SU-DHL-6 (cell line): ENCODE measurements around the gene CD99L2.

Experiments used
- H2AFZ ChIP-seq: fragments of 200-600 bp; sonication (generic); 2 replicates; pipeline ENCODE4 v1.6.1; 2014; ENCODE audit warnings: low read depth, mild to moderate bottlenecking, moderate library complexity, mixed read lengths, antibody characterized with exemption, low read length; ENCODE audit not compliant: severe bottlenecking
- H3F3A ChIP-seq: fragments of 200-600 bp; shearing (Covaris generic); 2 replicates; pipeline ENCODE4 v1.6.0; 2016; ENCODE audit warnings: antibody characterized with exemption, mild to moderate bottlenecking; ENCODE audit not compliant: insufficient read depth
- H3K27ac ChIP-seq: fragments of 200-600 bp; sonication (generic); 2 replicates; pipeline ENCODE4 v1.5.1; 2016; ENCODE audit warnings: low read depth, mild to moderate bottlenecking, low read length, moderate library complexity, mixed read lengths
- H3K27me3 ChIP-seq: fragments of 200-600 bp; sonication (generic), shearing (Covaris generic); 2 replicates; pipeline ENCODE4 v1.6.0; 2014; ENCODE audit warnings: mild to moderate bottlenecking, low read length
- H3K36me3 ChIP-seq: fragments of 200-600 bp; sonication (generic); 2 replicates; pipeline ENCODE4 v1.6.1; 2014; ENCODE audit warnings: mild to moderate bottlenecking, low read length, mixed read lengths
- H3K4me2 ChIP-seq: fragments of 300-600, 200-600 bp; shearing (Covaris generic), sonication (generic); 2 replicates; pipeline ENCODE4 v1.6.0; 2014; ENCODE audit warnings: low read length, low read depth, mild to moderate bottlenecking; ENCODE audit not compliant: poor library complexity, severe bottlenecking
- H3K4me3 ChIP-seq: fragments of 200-600 bp; sonication (generic); 2 replicates; pipeline ENCODE4 v1.5.1; 2014; ENCODE audit warnings: antibody characterized with exemption, low read length, mild to moderate bottlenecking, mixed read lengths; ENCODE audit not compliant: insufficient read depth, poor library complexity, severe bottlenecking
- H3K79me2 ChIP-seq: fragments of 200-600 bp; sonication (generic); 2 replicates; pipeline ENCODE4 v1.6.1; 2014; ENCODE audit warnings: mild to moderate bottlenecking, low read length, moderate library complexity; ENCODE audit not compliant: insufficient read depth
- H3K9ac ChIP-seq: fragments of 200-600 bp; sonication (generic); 2 replicates; pipeline ENCODE4 v1.7.0; 2014; ENCODE audit warnings: mild to moderate bottlenecking, low read length
- H3K9me2 ChIP-seq: fragments of 200-600 bp; sonication (generic); replicated peaks from 2 replicates; pipeline ENCODE4 v1.6.1; 2014; ENCODE audit warnings: low read length; ENCODE audit not compliant: insufficient read depth
- H3K9me3 ChIP-seq: fragments of 200-600 bp; sonication (generic); 2 replicates; pipeline ENCODE4 v1.6.1; 2014; ENCODE audit warnings: low read length, mixed read lengths; ENCODE audit not compliant: insufficient read depth
- H4K20me1 ChIP-seq: fragments of 200-600 bp; sonication (generic); 2 replicates; pipeline ENCODE4 v1.6.1; 2014; ENCODE audit warnings: low read depth, mild to moderate bottlenecking, antibody characterized with exemption, low read length, moderate library complexity, mixed read lengths
- CTCF ChIP-seq: fragments of 200-600 bp; sonication (generic); IDR thresholded peaks from one replicate; pipeline ENCODE4 v1.5.1; 2017; ENCODE audit warnings: antibody characterized with exemption, mild to moderate bottlenecking, low read length, moderate library complexity; ENCODE audit not compliant: insufficient read depth, poor library complexity, severe bottlenecking
- EZH2phosphoT487 ChIP-seq: fragments of 200-600 bp; sonication (generic), shearing (Covaris generic); conservative IDR thresholded peaks from 2 replicates; pipeline ENCODE4 v1.6.1; 2018; ENCODE audit warnings: mild to moderate bottlenecking, antibody characterized with exemption, low read length, moderate library complexity, mixed read lengths

Gene CD99L2

GRCh38 chrX:150874448-150874847 is 24.0 kb downstream of the CD99L2 start:
- no peaks in the 10 kb centered on the region for H3K36me3 ChIP-seq
- no peak overlapping the region for H3K9ac ChIP-seq
- no peak overlapping the region for H3K27ac ChIP-seq
- H3F3A ChIP-seq: no peaks in the 10 kb centered on the region
- no peaks in the 10 kb centered on the region for H3K9me3 ChIP-seq
- H3K27me3 ChIP-seq: no peaks in the 10 kb centered on the region
- no peak overlapping the region for H2AFZ ChIP-seq
- no peaks in the 10 kb centered on the region for H3K79me2 ChIP-seq
- H4K20me1 ChIP-seq: no peaks in the 10 kb centered on the region
- H3K4me2 ChIP-seq: no peak overlapping the region
- no peak overlapping the region for H3K4me3 ChIP-seq
- H3K9me2 ChIP-seq: no peaks in the 10 kb centered on the region
- TF ChIP-seq EZH2phosphoT487 (no peak), CTCF (no peak)

- Histone ChIP-seq H3K27me3 (no peaks in the 10 kb centered on the region), H3K9me2 (no peaks in the 10 kb centered on the region), H3K9me3 (no peaks in the 10 kb centered on the region), H4K20me1 (no peaks in the 10 kb centered on the region), H3K79me2 (no peaks in the 10 kb centered on the region), H3K9ac (no peak overlapping the region), H3K4me2 (no peak overlapping the region), H3K4me3 (no peak overlapping the region), H2AFZ (no peak overlapping the region), H3K36me3 (no peaks in the 10 kb centered on the region), H3F3A (no peaks in the 10 kb centered on the region), H3K27ac (no peak overlapping the region)
- TF ChIP-seq EZH2phosphoT487: no peak
Observed at GRCh38 chrX:150873616-150874015, 24.9 kb downstream of the CD99L2 start.

GRCh38 chrX:150872773-150873336 is 25.6 kb downstream of the CD99L2 start:
- Histone ChIP-seq H2AFZ (no peak overlapping the region), H3K4me3 (no peak overlapping the region), H3K27me3 (no peaks in the 10 kb centered on the region), H3K9me3 (no peaks in the 10 kb centered on the region), H3K9ac (no peak overlapping the region), H3F3A (no peaks in the 10 kb centered on the region), H3K4me2 (no peak overlapping the region), H3K36me3 (no peaks in the 10 kb centered on the region), H4K20me1 (no peaks in the 10 kb centered on the region), H3K79me2 (no peaks in the 10 kb centered on the region), H3K9me2 (no peaks in the 10 kb centered on the region), H3K27ac (no peak overlapping the region)
- TF ChIP-seq CTCF (no peak), EZH2phosphoT487 (no peak)

GRCh38 chrX:150871341-150871811 is 27.1 kb downstream of the CD99L2 start:
- Histone ChIP-seq H3K27ac (no peak overlapping the region), H3K79me2 (no peaks in the 10 kb centered on the region), H4K20me1 (no peaks in the 10 kb centered on the region), H3K9me2 (no peaks in the 10 kb centered on the region), H3F3A (no peaks in the 10 kb centered on the region), H3K36me3 (no peaks in the 10 kb centered on the region), H2AFZ (no peak overlapping the region), H3K9me3 (no peaks in the 10 kb centered on the region), H3K9ac (no peak overlapping the region), H3K4me3 (no peak overlapping the region), H3K4me2 (no peak overlapping the region), H3K27me3 (no peaks in the 10 kb centered on the region)
- TF ChIP-seq CTCF (no peak), EZH2phosphoT487 (no peak)
